Caki2 (cell line): Measurements from ENCODE around the gene GIPC1. TPM values are rescaled to one million over a fixed set of nuclear protein-coding genes. Genes with fewer than 3 reads are reported as not detected.
"Not testable (repeated sequence)": the region's sequence is repeated elsewhere in the genome, so short reads cannot be mapped to it uniquely, and the experiment has no call there.

Experiments
- DNase-seq: peaks from one replicate; pipeline ENCODE4 v3.0.0-alpha.2; 2015; ENCODE audit warnings: low read depth
- in situ Hi-C: cut with HindIII; loops from 2 replicates; pipeline ENCODE4 v1.10.0; 2016; ENCODE audit warnings: low sequenced_read_pairs, low pct_unique_long_range_greater_than_20kb, mixed read lengths
- total RNA-seq: library from RNA; depleted of rRNA; stranded (reverse); fragments of >200 nt; shearing (Covaris generic); gene quantifications from 2 replicates; pipeline ENCODE4 v1.2.3, GENCODE V29; 2014; ENCODE audit warnings: low replicate concordance; rRNA removed

GIPC1 gene
- total RNA-seq: 321 and 340 TPM in 2 replicates

DNA sequence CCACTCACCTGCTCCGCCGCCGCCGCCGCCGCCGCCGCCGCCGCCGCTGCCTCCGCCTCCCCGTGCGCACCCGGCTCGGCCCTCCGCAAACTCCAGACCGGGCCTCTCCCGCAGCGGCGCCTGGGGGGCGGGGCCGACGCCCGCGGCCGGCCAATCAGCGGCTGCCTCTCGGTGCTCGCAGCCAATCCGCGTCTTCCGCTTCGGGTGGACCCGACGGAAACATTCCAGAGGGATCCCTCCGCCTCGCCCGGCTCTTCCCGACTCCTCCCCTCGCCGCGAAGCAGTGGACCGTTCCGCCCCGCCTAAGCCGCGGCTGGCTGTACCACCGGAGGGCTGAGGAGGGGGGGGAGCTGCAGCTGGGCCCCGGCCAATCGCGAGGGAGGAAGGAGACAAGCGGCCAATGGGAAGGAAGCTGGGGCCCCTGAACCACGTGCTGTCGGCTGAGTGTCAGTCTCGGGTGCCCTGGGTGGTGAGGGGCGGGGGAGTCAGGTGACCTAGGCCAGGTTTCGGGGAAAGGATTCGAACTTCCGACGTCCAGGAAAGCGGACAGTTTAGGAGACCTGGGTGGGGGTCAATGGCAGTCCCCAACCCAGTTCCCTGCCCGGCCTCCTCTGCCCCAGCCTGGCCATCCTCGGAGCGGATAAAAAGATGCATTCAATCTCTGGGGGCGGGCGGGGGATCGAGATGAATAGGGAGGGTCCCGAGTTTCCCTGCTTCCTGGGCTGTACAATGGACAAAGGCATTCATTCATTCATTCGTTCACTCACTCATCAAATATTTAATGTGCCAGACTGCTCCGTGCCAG is at the start of gene GIPC1:
Gene GIPC1, minus strand, starts transcription at position 99 of the 805 bp plus-strand sequence. CDS start 13,151 bp downstream, outside the sequence.
- in situ Hi-C loops: no loop called here
- peak; percentile 100 for DNase-seq

DNA sequence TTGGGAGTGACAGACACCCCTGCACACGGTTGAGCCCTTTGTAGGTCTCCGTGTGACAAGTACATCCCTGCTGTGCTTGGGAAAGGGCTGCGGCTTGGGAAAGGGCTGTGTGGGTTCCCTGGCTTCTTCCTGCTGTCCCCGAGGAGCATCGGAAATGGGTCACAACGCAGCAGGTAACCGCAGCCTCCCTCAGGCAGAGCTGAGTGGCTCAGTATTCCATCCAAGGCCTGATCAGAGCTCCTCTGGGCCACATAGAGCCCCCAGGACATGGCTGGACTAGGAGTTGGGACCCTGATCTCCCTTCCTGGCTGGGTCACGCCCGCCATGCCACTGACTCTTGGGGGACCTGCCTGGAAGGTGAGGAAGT is 49.8 kb upstream of the GIPC1 start:
- in situ Hi-C loops: no loop called here
- DNase-seq: no peak

DNA sequence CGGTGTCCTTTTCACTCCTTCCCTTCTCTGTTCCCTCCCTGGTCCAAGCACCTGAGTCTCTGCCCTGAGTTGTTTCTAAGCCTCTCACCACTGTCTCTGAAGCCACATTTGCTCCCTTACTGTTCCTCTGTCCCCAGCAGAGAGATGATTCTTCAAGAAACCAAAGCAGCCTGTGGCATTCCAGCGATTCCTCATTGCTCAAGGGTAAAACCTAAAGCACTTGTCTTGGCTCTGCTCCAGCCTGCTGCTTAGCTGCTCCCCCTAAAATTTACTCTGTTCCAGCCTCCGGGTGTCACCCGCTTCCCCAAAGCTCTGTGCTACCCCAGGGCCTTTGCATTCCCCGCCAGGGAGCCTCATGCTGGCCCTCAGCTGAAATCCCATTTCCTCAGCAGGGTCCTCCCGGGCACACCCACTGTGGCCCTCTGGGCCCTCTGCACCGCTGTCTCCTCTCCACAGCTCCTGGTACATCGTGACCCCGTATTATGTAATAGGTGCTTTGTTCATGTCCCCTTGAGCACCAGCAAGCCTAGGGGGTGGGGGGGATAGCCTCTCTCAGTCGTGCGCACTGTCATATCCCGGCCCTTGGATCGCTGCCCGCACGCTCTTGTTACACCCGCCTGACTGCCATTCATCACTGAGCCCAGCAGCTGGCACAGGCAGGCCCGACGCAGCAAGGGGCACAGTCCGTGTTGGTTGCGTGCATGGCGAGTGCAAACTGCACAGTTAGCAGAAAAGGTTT is 49.2 kb upstream of the GIPC1 start:
- peak; percentile 79 for DNase-seq
- in situ Hi-C loops: no loop called here

- in situ Hi-C loops: no loop called here
- no peak for DNase-seq
Observed at GRCh38 chr19:14544047-14544446, 48.1 kb upstream of the GIPC1 start.

DNA sequence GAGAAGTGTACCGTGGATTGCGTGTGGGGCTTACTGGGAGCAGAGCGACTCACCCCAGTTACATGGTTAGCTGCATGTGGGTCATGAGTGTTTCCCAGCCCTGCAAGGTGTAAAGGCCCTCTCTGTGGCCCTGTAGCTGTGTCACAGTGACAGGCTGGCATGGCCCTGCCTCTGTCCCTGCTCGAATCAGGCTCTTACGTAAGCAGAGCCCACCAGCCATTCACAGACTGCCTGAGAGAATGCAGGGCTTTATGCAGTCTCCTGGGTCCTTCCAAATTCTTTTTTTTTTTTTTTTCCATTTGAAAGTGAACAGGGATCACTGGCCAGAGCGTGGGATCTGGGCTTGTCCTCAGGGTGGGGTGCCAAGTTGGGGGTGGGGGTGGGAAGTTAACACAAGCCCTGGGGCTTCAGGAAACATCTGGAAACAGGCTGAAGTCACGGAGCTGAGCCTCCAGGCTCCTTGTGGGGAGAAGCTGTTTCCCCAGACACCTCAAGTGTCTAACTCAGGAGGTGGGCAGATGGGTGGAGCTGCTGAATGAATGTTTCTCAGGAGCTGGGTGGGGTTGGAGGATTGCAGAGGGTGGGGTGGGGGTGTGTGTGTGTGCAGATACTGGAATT is 46.9 kb upstream of the GIPC1 start:
- DNase-seq: no peak
- in situ Hi-C loops: no loop called here

- DNase-seq, in situ Hi-C loops: not testable (repeated sequence)
Observed at GRCh38 chr19:14541979-14542378, 46.1 kb upstream of the GIPC1 start.

DNA sequence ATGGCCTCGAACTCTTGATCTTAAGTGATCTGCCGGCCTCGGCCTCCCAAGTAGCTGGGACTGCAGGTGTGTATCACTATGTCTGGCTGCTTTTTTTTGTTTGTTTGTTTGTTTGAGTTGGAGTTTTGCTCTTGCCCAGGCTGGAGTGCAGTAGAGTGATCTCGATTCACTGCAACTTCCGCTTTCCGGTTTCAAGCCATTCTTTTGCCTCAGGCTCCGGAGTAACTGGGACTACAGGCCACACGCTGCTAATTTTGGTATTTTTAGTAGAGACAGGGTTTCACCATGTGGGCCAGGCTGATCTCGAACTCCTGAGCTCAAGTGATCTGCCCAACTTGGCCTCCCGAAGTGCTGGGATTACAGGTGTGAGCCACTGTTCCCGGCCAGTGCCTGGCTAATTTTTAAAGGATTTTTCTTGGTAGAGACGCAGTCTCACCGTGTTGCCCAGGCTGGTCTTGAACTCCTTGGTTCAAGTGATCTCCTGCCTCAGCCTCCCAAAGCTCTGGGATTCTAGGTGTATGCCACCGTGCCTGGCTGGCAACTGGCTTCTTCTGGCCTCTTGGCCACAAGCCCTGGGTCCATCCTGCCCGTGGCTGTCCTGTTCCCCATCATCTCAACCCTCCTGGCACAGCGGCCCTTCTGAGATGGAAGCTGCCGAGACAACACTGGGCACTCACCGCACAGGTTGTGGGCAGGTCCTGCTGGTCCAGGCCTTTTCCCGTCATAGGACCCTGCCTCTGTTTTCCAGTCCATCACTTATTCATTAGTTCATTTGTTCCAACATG is 45.0 kb upstream of the GIPC1 start:
- no peak for DNase-seq

GRCh38 chr19:14536926-14537692 is 41.2 kb upstream of the GIPC1 start:
- in situ Hi-C loops: no loop called here
- DNase-seq: peak; percentile 92

More for the DNA sequence above, 45.0 kb upstream of the GIPC1 start:
- in situ Hi-C loops: no loop called here

DNA sequence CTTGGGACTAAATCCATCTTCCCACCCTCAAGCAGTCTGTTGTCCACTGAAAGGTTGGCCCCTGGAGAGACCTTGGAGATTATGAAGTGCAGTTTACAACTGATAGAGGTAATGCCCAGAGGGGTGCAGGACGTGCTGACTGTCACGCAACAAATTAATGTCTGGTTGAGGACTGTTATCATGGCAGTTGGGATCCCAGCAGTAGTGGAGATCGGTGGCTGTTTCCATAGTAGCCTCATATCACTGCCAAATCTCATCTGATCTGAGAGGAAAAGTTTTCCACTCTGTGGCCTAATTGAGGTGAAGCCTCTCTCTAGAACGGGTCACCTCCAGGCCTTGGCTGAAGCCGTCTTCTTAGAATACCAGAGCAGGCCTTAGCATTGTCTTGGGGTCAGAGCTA is 37.5 kb upstream of the GIPC1 start:
- DNase-seq: no peak
- in situ Hi-C loops: no loop called here

- in situ Hi-C loops: no loop called here
- DNase-seq: no peak
Observed at GRCh38 chr19:14530506-14530905, 34.6 kb upstream of the GIPC1 start.

GRCh38 chr19:14530005-14530348 is 34.0 kb upstream of the GIPC1 start:
- DNase-seq: no peak
- in situ Hi-C loops: no loop called here

- peak; percentile 100 for DNase-seq
- in situ Hi-C loops: no loop called here
Observed at GRCh38 chr19:14529254-14530004, 33.5 kb upstream of the GIPC1 start, which contains the start of gene TECR. Gene TECR (plus strand): TSS chr19:14529594. CDS start chr19:14529697, 103 bp downstream.

GRCh38 chr19:14528419-14529253 is 32.7 kb upstream of the GIPC1 start:
- DNase-seq: no peak
- in situ Hi-C loops: no loop called here

DNA sequence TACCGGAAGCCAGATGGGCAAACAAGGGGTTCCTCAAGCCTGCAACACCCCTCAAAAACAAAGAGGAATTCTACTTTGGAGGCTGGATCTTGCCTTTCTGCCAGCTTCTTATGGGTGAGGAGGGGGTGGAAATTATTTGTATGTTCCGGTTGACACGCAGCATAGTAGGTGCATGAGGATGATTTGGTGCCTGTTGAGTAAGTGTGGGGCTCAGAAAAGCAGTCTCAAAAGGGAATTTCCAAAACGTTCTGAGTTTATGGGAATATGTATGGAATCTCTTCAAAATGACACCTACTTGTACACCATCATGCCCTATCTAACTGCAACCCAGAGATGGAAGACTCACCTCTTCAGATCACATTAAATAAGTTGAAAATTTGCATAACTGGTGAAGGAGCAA is 30.5 kb upstream of the GIPC1 start:
- no peak for DNase-seq
- in situ Hi-C loops: no loop called here

DNA sequence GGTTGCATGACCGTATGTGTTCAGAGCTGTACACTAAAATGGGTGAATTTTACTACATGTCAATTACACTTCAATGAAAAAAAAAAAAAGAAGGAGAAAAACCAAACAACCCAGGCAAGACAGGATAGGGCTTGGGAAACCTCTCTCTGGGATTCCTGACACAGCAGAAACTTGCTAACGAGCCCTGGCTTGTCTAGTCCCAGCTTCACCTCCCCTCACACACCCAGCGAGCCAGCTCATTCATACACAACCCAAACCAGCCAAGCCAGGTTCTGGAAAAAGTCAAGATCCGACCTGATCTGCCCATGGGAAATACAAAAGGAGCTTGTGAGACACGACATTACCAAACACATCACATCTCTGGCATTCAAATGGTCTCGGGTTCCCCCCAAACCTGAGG is 29.8 kb upstream of the GIPC1 start:
- no peak for DNase-seq
- in situ Hi-C loops: no loop called here

DNA sequence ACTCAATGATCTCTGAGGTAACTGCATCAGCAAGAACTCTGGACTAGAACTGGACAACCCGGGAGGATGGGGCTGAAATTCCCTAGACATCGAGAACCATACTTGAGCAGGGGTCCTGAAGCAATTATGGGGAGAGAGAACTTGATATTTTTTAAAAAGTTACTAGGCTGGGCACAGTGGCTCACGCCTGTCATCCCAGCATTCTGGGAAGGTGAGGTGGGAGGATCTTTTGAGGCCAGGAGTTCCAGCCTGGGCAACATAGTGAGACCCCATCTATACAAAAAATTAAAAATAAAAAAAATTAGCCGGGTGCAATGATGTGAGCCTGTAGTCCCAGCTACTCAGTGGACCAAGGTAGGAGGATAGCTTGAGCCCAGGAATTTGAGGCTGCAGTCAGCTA is 24.6 kb upstream of the GIPC1 start:
- in situ Hi-C loops: no loop called here
- no peak for DNase-seq
